Measurements from ENCODE around the gene AFF4.

DNA sequence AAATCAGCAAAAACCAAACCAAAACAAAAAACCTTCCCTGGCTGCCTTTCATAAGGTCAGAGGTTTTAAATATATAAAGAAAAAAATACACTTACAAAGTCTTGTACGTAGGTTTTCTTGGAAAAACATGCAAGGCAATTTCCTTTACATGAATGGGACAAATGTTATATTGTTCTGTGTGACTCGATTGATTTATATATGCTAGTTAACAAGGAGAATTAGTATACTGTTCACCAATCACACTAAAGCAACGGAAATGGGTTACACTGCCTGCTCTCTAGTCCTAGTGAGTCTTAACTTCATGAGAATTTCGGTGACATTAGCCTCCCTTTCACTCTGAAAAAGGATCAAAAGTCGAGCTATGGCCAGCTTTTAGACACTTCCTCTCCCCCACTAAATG is 102.7 kb downstream of the AFF4 start:
- no peak for TF ChIP-seq CHD2 (IDR thresholded peaks at IDR 0.05; ENCODE audit: low read length, partially characterized antibody)
- no peak for TF ChIP-seq KDM5A (IDR thresholded peaks at IDR 0.05)
- TF ChIP-seq, protein P1, sequence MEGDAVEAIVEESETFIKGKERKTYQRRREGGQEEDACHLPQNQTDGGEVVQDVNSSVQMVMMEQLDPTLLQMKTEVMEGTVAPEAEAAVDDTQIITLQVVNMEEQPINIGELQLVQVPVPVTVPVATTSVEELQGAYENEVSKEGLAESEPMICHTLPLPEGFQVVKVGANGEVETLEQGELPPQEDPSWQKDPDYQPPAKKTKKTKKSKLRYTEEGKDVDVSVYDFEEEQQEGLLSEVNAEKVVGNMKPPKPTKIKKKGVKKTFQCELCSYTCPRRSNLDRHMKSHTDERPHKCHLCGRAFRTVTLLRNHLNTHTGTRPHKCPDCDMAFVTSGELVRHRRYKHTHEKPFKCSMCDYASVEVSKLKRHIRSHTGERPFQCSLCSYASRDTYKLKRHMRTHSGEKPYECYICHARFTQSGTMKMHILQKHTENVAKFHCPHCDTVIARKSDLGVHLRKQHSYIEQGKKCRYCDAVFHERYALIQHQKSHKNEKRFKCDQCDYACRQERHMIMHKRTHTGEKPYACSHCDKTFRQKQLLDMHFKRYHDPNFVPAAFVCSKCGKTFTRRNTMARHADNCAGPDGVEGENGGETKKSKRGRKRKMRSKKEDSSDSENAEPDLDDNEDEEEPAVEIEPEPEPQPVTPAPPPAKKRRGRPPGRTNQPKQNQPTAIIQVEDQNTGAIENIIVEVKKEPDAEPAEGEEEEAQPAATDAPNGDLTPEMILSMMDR (IDR thresholded peaks at IDR 0.05): no peak
- TF ChIP-seq NPAS2 (CRISPR knock-in tag; IDR thresholded peaks at IDR 0.05; ENCODE audit: borderline replicate concordance): no peak
- TF ChIP-seq, protein P2, sequence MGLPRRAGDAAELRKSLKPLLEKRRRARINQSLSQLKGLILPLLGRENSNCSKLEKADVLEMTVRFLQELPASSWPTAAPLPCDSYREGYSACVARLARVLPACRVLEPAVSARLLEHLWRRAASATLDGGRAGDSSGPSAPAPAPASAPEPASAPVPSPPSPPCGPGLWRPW (IDR thresholded peaks at IDR 0.05): no peak
- TF ChIP-seq, protein P3, sequence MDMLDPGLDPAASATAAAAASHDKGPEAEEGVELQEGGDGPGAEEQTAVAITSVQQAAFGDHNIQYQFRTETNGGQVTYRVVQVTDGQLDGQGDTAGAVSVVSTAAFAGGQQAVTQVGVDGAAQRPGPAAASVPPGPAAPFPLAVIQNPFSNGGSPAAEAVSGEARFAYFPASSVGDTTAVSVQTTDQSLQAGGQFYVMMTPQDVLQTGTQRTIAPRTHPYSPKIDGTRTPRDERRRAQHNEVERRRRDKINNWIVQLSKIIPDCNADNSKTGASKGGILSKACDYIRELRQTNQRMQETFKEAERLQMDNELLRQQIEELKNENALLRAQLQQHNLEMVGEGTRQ (IDR thresholded peaks at IDR 0.05): no peak
- TF ChIP-seq POLR2A (IDR thresholded peaks at IDR 0.05; ENCODE audit: low read length): no peak

Data from A549 (cell line).